Subcutaneous preadipocyte (primary cell): ENCODE measurements around the gene UBE3C. TPM values are rescaled to one million over a fixed set of nuclear protein-coding genes. Genes with fewer than 3 reads are reported as not detected.

ENCODE experiments used
- small RNA-seq: library from RNA; depleted of rRNA; stranded (forward); fragments of <200 nt; gene quantifications from one replicate; pipeline ENCODE3, GENCODE V24; 2012
- total RNA-seq: library from RNA; depleted of rRNA; stranded (reverse); fragments of >200 nt; gene quantifications from 2 replicates; pipeline ENCODE4 v1.2.3, GENCODE V29; 2012

UBE3C gene
- 66.1 and 109 TPM in 2 replicates for total RNA-seq

GRCh38 chr7:157138424-157139110 lies at the start of gene UBE3C:
Gene UBE3C (plus strand): TSS chr7:157138926. CDS start chr7:157139273, 347 bp downstream.

Small RNA genes within 50 kb of the gene (small RNA-seq; reads per million reads assigned to genes)
- not detected for gene AC004975.1

Other genes starting within 250 kb of the UBE3C start
- gene LMBR1, start 245.7 kb upstream of the UBE3C start, total RNA-seq, result 25.4 and 37.9 TPM in 2 replicates
- gene NOM1, start 189.2 kb upstream of the UBE3C start, total RNA-seq, result 14.3 and 26.6 TPM in 2 replicates
- not detected in 2 replicates for gene MNX1, start 128.3 kb upstream of the UBE3C start, total RNA-seq
- gene DNAJB6, start 198.1 kb downstream of the UBE3C start, total RNA-seq, result 38.9 and 58.6 TPM in 2 replicates